Retinal pigment epithelial cell (primary cell): ENCODE results near the gene PGAP3.

Source experiments
- DNase-seq: peaks from one replicate; pipeline ENCODE4 v3.0.0-alpha.2; 2010; ENCODE audit warnings: low read depth
- H3K4me3 ChIP-seq: 2 replicates; pipeline ENCODE4 v1.5.1; 2011; ENCODE audit warnings: mild to moderate bottlenecking, low read length, control low read depth, moderate library complexity
- TF ChIP-seq, protein P1 (sequence below): conservative IDR thresholded peaks from 2 replicates; pipeline ENCODE4 v1.5.1; 2011; ENCODE audit warnings: low read depth, low read length, control low read depth, inconsistent platforms

Gene PGAP3

DNA sequence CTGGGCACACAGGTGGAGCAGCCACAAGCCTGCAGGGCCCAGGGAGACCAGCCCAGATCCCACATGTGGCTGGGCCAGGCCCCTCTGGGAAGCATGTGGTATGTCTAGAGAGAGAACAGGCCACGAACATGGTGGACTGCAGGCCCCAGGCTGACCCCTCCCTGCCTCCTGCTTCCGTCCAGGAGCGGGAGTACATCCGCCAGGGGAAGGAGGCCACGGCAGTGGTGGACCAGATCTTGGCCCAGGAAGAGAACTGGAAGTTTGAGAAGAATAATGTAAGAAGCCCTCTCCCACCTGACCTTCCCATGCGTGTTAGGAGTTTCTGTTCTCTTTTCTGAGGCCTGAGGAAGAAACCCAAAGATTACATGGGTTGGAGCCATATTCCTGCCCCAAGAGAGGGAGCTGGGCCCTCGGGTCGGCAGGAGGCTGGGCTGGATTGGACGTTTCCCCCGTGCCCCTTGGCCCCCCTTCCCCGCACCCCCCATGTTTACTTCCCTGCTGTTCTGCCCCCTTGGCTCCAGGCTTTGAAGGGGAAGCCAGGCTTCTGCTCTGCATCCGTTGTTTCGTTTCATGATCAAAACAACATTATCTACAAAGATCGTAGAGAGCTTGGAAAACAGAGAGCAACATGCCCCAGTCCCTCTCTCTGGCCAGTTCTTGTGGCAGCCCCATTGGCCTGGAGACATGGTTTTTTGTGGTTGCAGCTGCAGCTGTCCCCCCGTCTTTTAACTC, 28.4 kb downstream of the PGAP3 start:
- H3K4me3 ChIP-seq: no peak overlapping the region
- TF ChIP-seq, protein P1, sequence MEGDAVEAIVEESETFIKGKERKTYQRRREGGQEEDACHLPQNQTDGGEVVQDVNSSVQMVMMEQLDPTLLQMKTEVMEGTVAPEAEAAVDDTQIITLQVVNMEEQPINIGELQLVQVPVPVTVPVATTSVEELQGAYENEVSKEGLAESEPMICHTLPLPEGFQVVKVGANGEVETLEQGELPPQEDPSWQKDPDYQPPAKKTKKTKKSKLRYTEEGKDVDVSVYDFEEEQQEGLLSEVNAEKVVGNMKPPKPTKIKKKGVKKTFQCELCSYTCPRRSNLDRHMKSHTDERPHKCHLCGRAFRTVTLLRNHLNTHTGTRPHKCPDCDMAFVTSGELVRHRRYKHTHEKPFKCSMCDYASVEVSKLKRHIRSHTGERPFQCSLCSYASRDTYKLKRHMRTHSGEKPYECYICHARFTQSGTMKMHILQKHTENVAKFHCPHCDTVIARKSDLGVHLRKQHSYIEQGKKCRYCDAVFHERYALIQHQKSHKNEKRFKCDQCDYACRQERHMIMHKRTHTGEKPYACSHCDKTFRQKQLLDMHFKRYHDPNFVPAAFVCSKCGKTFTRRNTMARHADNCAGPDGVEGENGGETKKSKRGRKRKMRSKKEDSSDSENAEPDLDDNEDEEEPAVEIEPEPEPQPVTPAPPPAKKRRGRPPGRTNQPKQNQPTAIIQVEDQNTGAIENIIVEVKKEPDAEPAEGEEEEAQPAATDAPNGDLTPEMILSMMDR: no peak

DNA sequence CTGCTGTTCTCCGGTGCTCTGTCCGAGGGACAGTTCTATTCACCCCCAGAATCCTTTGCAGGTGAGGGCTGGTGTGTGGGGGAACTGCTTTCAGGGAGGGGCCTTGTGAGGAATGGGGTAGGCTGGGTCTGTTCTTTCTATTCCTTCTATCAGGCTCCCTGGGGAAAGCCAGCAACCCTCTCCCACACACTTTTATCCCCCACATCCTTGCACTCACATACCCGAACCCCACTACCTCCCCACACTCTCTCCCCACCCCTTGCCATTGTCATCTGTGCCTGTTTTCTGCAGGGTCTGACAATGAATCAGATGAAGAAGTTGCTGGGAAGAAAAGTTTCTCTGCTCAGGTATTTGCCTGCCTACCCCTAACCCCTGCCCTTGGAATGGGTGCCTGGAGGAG, 29.1 kb downstream of the PGAP3 start:
- H3K4me3 ChIP-seq: no peak overlapping the region
- TF ChIP-seq, protein P1: no peak
- no peak for DNase-seq

More for the DNA sequence above, 28.4 kb downstream of the PGAP3 start:
- DNase-seq: no peak

DNA sequence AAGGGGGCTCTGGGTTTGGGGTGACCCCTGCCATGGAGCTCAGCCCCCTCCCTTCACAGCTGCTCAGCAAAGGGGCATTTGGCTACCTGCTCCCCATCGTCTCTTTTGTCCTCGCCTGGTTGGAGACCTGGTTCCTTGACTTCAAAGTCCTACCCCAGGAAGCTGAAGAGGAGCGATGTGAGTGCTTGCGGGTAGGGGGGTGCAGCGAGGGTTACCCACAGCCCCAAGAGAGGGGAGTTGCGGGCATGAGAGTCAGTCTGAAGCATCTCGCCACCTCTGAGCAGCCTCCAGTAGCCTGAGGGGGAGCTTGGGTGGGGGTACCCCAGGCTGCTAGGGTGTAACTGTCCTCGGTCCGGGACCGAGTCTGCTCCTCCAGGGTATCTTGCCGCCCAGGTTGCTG, 29.5 kb downstream of the PGAP3 start:
- TF ChIP-seq, protein P1: no peak
- DNase-seq: no peak
- no peak overlapping the region for H3K4me3 ChIP-seq

DNA sequence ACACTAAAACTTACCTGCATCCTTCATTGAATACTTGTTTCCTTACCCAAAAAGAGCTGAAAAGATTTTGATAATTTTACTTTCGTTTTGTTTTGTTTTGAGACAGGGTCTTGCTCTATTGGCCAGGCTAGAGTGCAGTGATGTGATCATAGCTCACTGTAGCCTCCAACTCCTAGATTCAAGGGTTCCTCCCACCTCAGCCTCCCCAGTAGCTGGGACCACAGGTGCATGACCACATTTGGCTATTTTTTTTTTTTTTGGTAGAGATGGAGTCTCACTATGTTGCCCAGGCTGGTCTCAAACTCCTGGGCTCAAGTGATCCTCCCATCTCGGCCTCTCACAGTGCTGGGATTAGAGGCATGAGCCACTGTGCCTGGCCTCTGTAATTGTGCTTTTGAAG, 32.8 kb downstream of the PGAP3 start:
- TF ChIP-seq, protein P1: no peak
- DNase-seq: no peak
- H3K4me3 ChIP-seq: no peak overlapping the region

DNA sequence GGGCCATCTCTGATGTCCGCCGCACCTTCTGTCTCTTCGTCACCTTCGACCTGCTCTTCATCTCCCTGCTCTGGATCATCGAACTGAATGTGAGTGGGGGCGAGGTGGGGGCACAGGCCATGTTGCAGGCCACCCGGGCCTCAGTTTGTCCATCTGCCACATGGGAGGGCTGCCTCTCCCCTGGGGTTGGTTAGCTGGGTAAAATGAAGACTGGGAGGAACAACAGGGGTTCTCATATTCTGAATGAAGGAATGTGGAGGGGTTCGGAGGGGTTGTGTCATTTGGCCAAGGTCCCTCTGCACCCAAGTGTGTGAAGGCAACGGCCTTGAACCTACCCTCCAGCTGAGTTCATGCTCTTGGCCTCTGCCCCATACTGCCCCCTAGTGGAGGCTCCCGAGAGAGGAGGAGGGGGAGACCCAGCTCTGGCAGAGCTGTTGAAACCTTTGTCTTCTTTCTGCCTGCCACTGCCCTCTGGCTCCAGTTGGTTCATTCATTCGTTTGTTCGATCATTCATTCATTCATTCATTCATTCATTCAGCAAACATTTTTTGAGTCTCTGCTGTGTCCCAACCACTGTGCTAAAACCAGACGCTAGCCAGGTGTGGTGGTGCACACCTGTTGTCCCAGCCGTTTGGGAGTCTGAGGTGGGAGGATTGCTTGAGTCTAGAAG, 34.1 kb downstream of the PGAP3 start:
- no peak for DNase-seq
- TF ChIP-seq, protein P1: peak; percentile 94
- H3K4me3 ChIP-seq: no peak overlapping the region

DNA sequence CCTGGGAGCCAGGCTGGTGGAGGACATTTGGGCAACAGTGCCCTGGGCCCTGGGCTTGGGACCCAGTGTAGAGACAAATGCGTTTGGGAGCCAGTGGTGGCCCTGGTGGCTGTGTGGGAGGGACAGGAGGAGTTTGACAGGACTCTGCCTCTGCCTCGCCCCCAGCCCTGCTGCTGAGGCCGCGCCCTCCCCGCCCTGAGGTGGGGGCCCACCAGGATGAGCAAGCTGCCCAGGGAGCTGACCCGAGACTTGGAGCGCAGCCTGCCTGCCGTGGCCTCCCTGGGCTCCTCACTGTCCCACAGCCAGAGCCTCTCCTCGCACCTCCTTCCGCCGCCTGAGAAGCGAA, 34.6 kb downstream of the PGAP3 start:
- TF ChIP-seq, protein P1: no peak
- no peak overlapping the region for H3K4me3 ChIP-seq
- DNase-seq: no peak

DNA sequence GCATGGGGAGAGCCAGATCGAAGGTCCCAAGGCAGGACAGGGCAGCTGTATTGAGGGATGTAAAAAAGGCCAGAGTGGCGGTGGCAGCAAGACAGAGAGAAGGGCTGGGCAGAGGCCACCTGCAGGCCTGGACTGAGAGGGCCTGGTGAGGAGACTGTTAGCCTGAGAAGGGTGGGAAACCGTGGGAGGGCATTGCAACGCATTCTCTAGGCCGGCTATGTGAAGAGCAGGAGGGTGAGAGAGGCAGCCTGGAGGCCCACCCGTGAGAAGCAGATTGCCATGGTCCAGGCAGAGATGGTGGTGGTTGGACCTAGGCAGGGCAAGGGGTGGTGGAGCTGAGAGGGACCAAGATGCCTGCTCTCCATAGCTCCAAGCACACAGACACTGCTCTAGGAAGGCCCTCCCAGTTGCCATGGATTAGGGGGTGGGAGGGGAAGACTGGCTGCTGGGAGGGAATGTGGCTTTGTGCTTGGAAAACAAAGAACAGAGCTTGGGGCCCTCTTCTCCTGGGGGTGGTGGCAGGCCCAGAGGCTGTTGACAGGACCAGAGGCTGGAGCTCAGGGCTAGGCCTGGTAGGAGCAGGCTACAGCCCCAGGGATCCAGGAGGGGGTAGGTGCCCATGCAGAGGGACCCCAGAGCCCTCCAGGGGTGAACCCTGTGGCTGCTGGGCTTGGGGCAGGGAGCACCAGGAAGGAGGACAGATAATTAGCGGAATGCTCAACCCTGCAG, 35.1 kb downstream of the PGAP3 start:
- H3K4me3 ChIP-seq: no peak overlapping the region
- TF ChIP-seq, protein P1: no peak
- no peak for DNase-seq
